NCI-H446 (cell line): ENCODE measurements around the gene FSTL4.

Experiments used
- DNase-seq, 2 experiments: peaks; one replicate each; lab custom pipeline; 2025; lab: John Stamatoyannopoulos, UW

FSTL4 gene

DNA sequence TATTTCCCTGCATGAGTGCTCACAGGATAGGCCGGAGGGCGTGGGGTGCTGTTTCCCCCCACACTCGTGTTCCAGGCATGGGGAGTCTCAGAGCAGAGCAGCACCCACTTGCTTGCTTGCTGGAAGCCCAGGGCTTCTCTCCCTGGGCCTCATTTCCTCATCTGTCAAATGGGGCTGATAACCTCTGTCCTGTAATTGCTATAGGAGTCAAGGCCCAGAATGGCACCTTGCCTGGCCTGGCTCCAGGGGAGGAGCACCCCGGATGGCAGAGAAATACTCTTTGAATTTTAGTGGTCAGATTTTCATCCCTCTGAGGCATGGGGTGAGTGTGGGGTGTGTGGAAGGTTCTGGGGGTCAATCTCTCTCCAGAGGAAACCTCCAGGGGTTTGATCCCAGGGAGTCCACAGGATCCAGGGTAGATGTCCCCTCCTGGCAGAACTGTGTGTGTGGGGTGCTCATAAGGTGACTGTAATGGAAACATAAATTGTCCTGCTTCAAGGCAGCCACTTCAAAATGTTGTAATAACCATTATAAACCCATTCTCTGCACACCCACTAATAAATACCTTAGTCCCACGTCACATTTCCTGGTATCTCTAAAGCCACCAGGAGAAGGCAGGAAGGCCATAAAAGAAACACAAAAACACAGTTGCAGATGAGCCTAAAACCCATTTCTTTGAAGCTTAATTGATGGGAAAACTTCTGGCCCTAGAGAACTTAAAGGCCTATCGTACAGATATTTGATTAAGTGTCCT, 272.2 kb downstream of the FSTL4 start:
- no peak for DNase-seq

DNA sequence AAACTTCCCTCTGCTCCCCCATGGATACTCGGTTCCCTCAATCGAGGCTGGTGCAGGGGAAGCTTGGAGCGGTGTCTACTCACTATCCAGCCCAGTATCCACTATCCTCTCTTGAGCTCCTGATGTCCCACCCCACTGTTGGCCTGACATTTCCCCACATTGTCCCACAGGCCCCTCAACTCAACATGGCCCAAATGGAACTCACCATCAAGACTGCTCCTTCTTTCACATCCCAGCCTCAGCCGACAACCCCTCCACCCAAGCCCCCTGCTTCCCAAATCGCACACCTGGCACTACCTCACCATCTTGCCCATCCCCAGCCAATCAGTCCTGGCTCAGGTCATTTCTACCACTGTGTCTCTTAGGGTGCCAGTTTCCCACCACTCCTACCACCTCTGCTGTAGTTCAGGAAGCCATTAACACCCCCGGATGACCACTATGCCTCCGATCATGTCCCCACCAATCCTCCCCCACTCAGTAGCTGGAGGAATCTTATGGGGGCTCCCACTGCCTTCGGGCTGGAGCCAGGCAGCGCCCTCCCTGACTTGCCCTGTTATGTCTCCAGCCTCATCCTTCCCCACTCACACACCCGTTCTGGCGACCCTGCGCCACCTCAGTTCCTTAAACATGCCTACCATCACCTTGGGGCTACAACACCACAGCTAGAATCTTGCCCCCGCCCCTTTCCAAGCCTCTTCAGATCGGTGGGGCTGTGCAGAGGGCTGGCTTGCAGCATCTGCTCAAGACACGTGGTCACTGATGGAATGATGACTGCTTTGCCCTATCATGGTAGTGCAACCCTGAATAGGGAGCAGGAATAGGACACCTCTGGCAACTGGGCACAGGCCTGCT, 273.6 kb downstream of the FSTL4 start:
- DNase-seq: no peak

DNA sequence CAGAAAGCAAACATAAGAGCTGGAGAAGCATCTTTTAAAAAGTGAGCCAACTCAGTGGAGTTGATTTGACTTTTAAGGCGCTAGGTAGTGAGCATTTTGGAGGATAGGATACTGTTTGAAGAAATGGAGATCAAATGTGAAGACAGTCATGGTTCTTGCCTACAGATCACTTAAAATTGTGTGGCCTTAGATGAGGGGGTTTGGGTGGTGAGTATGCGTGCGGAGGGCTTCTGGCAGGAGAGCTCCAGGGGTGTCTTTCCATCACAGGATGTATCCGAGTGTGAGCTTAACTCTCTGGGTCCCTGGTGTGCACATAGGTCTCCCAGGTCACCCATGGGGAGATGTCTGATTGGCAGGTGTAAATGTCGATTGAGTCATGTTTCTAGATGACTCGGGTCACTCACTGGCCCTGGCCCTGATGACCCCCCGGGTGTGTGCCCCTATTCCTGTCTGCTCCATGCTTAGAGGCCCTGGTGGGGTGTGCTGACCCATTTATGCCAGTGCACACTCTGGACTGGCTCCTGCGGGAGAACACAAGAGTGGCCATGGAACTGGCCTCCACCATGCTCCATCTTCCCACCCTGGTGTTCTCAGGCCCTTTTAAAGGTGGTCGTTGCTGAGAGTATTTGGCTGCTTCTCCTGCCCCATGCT, 274.4 kb downstream of the FSTL4 start:
- DNase-seq: no peak

DNA sequence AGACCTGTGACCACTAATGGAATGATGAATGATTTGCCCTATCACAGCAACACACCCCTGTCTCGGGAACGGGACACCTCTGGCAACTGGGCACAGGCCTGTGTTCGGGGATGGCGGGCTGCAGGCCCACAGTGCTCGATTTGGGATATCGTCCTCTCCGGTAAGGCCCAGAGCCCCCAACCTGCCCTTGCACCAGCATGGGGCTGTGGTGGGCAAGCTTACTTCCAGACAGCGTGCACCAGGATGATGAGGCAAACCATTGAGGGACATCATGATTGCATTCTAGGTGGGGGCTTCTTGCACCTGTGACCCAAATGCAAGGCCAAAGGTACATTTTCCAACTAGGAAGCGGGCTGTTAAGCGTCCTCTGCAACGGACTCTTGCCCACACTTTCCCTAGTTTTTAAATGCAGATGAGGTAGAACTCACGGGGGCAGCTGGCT, 275.4 kb downstream of the FSTL4 start:
- no peak for DNase-seq

DNA sequence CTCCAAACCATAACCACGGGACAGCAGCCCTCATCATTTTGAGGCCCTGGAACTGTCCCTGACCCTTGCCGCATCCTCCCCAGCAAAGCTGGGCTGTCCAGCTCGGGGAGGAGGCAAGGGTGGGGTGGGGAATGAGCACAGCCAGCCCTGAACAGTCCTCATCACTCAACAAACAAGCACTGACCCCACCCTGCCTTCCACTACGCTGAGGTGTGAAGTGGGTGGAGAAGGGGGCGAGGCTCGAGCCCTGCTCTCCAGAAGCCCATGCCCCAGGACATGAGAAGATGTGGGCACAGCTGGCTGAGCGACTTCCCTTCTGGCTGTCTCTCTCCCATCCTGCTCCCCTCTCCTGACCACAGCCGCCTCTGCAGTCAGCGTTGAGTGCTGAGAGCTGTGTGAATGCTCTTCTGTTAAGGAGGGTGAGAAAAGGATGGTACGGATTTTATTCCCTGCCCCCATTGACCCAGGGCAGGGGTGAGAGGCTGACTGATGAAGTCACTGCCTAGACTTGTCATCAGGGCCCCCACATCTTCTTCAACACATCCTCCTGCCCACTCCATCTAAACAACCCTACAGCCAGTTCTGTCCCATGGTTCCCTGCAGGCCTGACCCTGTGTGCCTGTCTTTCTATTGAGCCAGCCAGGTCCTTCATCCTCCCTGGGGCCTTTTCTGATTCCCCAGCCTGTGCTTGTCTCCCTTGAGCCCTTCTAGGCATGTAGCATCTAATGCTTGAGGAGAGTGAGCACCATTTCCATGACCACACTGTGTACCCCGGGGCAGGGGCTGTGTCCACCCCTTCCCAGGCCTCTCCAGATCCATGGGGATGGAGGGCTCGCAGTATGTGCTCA, 276.0 kb downstream of the FSTL4 start:
- DNase-seq: no peak

DNA sequence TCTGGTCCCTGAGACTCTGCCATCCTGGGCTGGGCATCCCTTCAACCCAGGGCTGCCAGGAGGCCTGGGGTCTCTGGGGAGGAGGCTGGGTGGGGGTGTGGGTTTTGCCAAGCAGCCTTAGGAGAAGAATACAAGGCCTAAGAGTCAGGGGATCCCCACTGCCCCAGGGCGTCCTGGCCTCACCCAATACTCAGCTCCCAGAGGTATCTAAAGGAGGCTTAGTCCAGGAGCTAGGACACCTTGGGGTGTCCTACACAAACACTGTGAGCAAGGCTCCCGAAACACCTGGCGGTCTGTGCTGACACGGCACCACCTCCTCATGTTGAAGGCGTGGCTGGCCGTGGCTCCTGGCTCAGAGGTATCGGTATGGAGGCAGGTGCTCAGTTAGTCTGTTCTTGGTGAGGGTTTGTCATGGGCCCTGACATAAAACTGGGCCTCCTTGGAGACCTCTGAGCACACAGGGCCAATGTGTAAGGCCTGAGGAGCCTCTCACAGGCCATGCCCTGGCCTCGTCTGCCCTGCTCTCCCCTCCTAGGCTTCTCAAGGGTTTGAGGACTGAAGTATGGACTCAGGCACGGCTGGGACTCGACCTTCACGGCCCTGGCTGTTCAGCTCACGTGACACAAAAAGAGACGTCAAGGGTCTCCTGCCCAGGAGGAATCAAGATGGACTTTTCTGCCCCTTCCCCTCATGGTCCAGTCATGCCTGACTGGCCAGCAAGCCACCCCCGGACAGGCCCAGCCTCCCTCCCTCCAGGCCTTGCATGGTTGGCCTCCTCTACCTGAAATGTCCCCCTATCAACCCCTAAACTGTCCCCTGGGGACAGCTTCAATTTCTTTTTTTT, 277.3 kb downstream of the FSTL4 start:
- DNase-seq: no peak

- DNase-seq: no peak
These were observed 278.8 kb downstream of the FSTL4 start for GRCh38 chr5:133333326-133334150.

- DNase-seq: no peak
These were observed 279.8 kb downstream of the FSTL4 start for GRCh38 chr5:133332439-133333024.

DNA sequence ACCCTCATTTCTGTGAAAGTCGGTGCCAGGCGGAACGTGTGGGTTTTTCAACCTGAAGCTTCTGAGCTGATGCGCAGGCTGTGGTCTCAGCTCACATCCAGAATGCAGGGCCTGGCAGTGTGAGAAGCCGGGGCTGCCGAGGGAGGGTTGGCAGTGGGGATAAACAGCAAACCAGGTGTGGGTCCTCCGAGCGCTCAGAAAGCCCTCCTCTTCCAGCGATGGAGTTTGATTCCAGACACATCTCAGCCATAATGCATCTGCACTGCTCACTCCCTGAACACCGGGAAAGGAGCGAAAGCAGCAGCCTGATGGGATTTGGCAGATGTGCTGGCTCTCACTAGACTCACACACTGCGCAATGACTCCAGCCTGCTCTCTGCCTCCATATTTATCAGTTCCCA, 280.4 kb downstream of the FSTL4 start:
- DNase-seq: no peak

GRCh38 chr5:133330956-133331355, 281.4 kb downstream of the FSTL4 start:
- DNase-seq: no peak

GRCh38 chr5:133328800-133329199, 283.5 kb downstream of the FSTL4 start:
- DNase-seq: no peak

DNA sequence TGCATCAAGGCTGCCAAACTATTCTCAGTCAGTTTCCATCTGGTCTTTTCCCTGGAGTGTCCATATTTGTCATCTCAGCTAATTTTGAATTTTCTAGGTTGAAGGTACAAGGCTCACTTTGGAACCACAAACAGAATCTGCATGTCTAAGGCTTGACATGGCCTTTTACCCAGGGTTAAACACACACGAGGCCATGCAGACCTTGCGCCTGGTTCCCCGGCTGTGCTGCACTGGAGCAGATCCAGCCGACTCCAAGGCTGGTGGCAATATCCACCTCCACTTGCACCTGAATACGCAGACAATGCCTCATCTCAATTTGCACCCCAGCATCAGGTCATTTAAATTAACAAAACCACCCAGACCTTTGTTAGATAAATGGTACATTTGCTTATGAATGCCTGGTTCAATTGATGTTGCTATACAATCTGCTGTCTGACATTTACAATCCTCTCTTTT, 284.4 kb downstream of the FSTL4 start:
- DNase-seq: no peak

DNA sequence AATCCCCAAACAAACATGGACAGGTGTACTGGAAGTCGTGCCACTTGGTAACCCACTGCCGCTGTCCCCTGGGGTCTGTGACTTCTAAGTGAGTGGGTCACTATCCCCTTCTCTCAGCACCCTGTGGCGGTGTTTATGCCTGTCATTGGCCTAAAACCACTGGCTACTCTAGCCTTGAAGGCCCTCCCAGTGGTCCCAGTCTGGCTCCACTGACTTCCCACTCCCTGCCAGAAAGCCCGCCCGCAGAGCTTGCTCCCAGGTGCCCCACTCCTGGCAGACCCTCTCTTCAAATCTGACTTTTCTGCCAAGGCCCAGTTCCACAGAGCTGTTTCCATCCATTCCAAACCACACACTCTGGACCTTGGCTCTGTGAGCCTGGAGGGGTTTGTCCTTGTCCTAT, 286.0 kb downstream of the FSTL4 start:
- DNase-seq: no peak

DNA sequence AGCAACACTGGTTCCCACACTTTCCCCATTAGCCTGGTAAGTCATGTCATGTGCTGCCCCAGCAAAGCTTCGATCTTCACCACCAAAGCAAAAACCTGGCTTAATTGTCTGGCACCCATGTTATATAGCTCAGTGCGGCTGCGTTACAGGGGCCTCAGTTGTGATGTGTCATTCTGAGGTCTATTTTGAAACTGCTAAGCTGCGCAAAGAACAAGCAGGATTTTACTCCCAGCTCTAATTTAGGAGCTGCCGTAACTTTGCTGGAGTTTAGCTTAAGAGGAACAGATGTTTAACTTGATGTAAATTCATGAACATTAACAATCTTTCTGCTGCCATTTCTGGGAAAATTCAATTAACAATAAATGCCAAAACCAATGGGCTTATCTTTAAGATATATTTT, 286.5 kb downstream of the FSTL4 start:
- no peak for DNase-seq

DNA sequence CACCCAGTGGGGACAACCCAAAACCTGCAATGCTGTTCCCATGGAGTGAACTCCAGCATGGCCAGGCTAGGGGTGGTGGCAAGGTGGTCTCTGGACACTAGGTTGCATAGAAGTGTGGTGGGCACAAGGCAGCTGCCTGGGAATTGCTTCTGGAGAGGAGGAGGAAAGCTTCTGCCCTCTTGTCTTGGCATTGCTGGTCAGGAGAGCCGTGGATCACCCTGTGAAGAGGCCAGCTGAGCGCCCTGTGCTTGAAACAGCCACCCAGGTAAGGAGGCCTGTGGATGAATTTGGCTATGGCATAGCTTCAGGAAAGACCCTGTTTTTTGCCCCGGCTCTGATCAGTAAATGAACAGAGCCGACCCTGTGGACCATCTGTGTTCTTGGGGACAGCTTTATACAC, 287.4 kb downstream of the FSTL4 start:
- DNase-seq: no peak

- DNase-seq: no peak
These were observed 288.6 kb downstream of the FSTL4 start for GRCh38 chr5:133323494-133324457.

- DNase-seq: no peak
These were observed 289.6 kb downstream of the FSTL4 start for GRCh38 chr5:133322743-133323142.

- DNase-seq: no peak
These were observed 290.4 kb downstream of the FSTL4 start for GRCh38 chr5:133321833-133322420.
